Lower leg skin (tissue), 4 donors: ENCODE measurements around the gene CASP4. TPM values are rescaled to one million over a fixed set of nuclear protein-coding genes. Genes with fewer than 3 reads are reported as not detected.
A peak's percentile ranks its signal among the peaks of the same experiment; 100 is the strongest.
"Not testable (repeated sequence)": the region's sequence is repeated elsewhere in the genome, so short reads cannot be mapped to it uniquely, and the experiment has no call there.

Source experiments
- DNase-seq, 2 donors: peaks; one replicate each; pipeline ENCODE4 v3.0.0-alpha.2; 2019; ENCODE audit warnings: low spot score in 2 of 2
- H3K4me3 ChIP-seq: fragments of 200-600 bp; sonication (generic); 2 replicates; pipeline ENCODE4 v1.5.1; 2017; ENCODE audit warnings: mild to moderate bottlenecking, low read depth; ENCODE audit not compliant: poor library complexity, severe bottlenecking
- POLR2A ChIP-seq, 2 donors: fragments of 450-650 bp; IDR thresholded peaks; one replicate each; pipeline ENCODE4 v1.6.1; 2016 to 2017; ENCODE audit warnings: antibody characterized with exemption in 2 of 2, mild to moderate bottlenecking in 1 of 2, moderate library complexity in 1 of 2
- WGBS, 2 donors: methylation state at CpG; one replicate each; pipeline ENCODE4 v1.1.5; 2018; 5-methylcytosine and 5-hydroxymethylcytosine counted together
- intact Hi-C: fragments of 100-400 bp; cut with DNase I; formaldehyde crosslinking; loops from one replicate; pipeline ENCODE4 v1.15.0; 2023; ENCODE audit warnings: low total_unique reads
- total RNA-seq, 4 donors: library from RNA; depleted of rRNA; stranded (reverse); fragments of >200 nt; gene quantifications; one replicate each; pipeline ENCODE4 v1.1.0, GENCODE V29; 2016
- TF ChIP-seq, protein P1 (sequence below), 3 donors: fragments of 450-650 bp; IDR thresholded peaks; one replicate each; pipeline ENCODE4 v1.5.1; 2016; ENCODE audit warnings: antibody characterized with exemption in 3 of 3, mild to moderate bottlenecking in 3 of 3, moderate library complexity in 2 of 3

CASP4 gene
- total RNA-seq, 4 donors from 2014 or later, result 86.3 to 124 (median 110) TPM

DNA sequence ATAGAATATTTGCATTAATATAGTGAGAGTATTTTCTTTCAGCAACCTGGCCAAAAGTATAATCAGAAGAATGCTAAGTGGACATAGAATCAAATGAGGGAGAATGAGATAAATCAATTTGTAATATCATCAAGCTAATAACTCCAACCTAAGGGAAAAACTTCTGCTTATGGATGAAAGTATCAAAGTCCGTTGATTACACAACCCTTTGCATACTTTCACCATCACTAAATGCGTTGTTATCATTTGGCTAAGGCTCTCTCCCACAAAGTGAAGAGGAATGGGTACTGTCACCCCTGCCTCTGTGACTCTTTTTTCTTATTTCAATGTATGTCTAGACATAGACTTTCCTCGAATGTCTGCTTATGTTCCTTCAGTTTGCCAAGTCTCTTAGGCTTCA, 16.4 kb upstream of the CASP4 start:
- intact Hi-C loops, result no loop called here
- DNase-seq, result no peak
- WGBS, 2 donors, result 91 to 93% methylated on average over 3 of the region's 3 CpGs
- no peak for TF ChIP-seq POLR2A (IDR thresholded peaks at IDR 0.05)
- TF ChIP-seq, protein P1, sequence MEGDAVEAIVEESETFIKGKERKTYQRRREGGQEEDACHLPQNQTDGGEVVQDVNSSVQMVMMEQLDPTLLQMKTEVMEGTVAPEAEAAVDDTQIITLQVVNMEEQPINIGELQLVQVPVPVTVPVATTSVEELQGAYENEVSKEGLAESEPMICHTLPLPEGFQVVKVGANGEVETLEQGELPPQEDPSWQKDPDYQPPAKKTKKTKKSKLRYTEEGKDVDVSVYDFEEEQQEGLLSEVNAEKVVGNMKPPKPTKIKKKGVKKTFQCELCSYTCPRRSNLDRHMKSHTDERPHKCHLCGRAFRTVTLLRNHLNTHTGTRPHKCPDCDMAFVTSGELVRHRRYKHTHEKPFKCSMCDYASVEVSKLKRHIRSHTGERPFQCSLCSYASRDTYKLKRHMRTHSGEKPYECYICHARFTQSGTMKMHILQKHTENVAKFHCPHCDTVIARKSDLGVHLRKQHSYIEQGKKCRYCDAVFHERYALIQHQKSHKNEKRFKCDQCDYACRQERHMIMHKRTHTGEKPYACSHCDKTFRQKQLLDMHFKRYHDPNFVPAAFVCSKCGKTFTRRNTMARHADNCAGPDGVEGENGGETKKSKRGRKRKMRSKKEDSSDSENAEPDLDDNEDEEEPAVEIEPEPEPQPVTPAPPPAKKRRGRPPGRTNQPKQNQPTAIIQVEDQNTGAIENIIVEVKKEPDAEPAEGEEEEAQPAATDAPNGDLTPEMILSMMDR (IDR thresholded peaks at IDR 0.05), result no peak
- H3K4me3 ChIP-seq, result no peak overlapping the region

DNA sequence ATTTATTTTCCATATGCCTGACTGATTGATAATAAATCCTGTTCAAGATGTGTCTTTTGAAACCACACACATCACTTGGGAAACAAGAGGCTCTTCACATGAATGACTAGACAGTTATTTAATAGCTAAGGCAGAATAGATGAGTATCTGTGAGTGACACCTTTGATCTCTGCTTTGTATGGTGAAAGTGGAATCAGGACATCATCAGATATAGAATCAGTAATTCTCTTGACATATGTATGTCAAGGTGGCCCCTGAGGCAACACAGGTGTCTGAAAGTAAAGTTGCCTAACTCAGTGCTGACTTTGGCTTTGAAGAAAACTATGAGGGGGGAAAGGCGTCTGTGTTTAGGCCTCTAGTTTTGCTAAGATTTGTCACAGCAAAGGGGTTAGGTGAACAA, 11.5 kb upstream of the CASP4 start:
- 64 to 81% methylated on average over 1 of the region's 1 CpG for WGBS, 2 donors
- H3K4me3 ChIP-seq, result no peak overlapping the region
- intact Hi-C loops, result no loop called here
- no peak for TF ChIP-seq POLR2A (IDR thresholded peaks at IDR 0.05)
- TF ChIP-seq, protein P1 (IDR thresholded peaks at IDR 0.05), result no peak
- DNase-seq, result no peak

DNA sequence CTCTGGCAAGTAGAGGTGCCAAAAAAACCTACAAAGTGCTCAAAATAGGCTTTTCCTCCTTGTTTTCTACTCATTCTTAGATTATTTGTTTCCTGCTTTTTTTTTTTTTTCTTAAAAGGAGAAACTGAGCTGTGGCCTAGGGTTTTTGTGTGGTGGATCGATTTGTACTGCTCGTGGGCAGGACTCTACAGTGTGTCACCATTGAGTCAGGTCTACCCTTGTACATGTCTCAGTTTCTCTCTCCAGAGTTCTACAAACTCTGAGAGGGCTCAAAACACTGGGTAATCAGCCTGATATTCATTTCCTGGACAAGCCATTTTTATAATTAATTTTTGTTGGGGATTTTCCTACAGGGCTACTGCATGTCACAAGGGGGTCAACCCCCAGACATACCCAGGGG, 5.2 kb upstream of the CASP4 start:
- H3K4me3 ChIP-seq, result no peak overlapping the region
- WGBS, 2 donors, result 93% methylated on average over 2 of the region's 2 CpGs
- no peak for DNase-seq
- intact Hi-C loops, result no loop called here
- no peak for TF ChIP-seq POLR2A (IDR thresholded peaks at IDR 0.05)
- TF ChIP-seq, protein P1 (IDR thresholded peaks at IDR 0.05), result no peak

DNA sequence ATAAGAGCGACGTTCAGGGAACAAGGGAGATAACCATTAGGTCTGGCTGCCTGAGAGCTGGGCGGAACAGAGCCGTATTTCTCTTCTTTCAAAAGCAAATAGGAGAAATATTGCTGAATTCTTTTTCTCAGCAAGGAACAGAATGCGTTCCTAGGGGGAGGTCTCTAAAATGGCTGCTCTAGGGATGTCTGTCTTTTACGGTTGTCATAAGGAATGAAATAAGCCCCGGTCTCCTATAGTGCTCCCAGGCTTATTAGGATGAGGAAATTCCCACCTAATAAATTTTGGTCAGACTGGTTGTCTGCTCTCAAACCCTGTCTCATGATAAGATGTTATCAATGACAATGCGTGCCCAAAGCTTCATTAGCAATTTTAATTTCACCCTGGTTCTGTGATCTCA, 4.5 kb upstream of the CASP4 start:
- intact Hi-C loops, DNase-seq, H3K4me3 ChIP-seq: not testable (repeated sequence)
- whole genome bisulfite sequencing, 2 donors, result 93 to 97% methylated on average over 8 of the region's 8 CpGs

DNA sequence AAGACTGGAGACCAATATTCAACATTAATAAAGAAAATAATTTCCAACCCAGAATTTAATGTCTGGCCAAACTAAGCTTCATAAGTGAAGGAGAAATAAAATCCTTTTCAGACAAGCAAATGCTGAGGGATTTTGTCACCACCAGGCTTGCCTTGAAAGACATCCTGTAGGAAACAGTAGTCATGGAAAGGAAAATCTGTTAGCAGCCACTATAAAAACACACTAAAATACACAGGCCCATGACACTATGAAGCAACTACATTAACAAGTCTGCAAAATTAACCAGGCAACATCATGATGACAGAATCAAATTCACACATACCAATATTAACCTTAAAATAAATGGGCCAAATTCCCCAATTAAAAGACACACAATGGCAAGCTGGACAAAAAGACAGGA, 2.4 kb upstream of the CASP4 start:
- TF ChIP-seq POLR2A (IDR thresholded peaks at IDR 0.05), result no peak
- TF ChIP-seq, protein P1 (IDR thresholded peaks at IDR 0.05), result no peak
- DNase-seq, result no peak
- H3K4me3 ChIP-seq, result no peak overlapping the region
- intact Hi-C loops, result no loop called here

DNA sequence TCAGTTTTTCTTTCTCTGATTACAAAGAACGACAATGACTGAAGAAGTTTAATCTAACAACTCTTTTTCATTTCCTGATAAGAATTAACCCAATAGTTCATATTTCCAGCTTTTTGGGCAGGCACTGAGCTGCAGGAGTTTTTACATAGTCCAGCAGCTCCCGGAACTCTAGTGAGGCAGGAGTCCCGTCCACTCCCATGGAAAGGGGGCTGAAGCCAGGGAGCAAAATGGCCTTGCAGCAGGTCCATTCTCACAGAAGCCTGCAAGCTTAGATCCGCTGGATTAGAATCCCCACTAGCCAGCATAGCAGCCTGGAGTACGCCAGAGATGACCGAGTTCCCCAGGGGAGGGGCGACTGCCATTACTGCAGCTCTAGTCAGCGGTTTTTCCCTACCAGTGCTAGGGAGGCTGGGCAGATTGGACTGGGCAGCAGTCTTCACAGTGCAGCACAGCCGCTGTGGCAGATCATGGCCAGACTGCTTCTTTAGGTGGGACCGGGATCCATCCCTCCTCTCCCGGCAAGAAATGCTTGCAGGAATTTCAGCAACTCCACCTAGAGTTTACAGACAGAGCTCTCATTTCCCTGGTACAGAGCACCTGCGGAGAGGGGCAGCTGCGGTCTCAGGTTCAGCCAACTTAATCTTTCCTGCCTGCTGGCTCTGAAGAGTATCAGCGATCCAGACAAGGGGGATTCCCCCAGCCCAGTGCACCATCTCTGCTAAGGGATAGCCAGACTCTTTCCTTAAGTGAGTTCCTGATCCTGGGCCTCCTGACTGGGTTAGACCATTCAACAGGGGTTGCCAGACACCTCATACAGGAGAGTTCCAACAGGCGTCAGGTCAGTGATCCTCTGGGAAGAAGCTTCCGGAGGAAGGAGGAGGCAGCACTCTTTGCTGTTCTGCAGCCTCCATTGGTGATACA, 742 bp upstream of the CASP4 start:
- intact Hi-C loops, result no loop called here
- no peak for TF ChIP-seq POLR2A (IDR thresholded peaks at IDR 0.05)
- TF ChIP-seq, protein P1 (IDR thresholded peaks at IDR 0.05), result no peak
- DNase-seq, result peak; percentile 22 to 86
- H3K4me3 ChIP-seq, result no peak overlapping the region
- WGBS, 2 donors, result 40 to 48% methylated on average over 8 to 15 of the region's 16 CpGs
